Daoy (cell line): Measurements from ENCODE around the gene PRKAG3. TPM values are rescaled to one million over a fixed set of nuclear protein-coding genes. Genes with fewer than 3 reads are reported as not detected.
"Not testable (repeated sequence)": the region's sequence is repeated elsewhere in the genome, so short reads cannot be mapped to it uniquely, and the experiment has no call there.

ENCODE experiments used
- DNase-seq: peaks from one replicate; pipeline ENCODE4 v3.0.0-alpha.2; 2015; ENCODE audit warnings: low read depth
- total RNA-seq: library from RNA; depleted of rRNA; stranded (reverse); fragments of >200 nt; shearing (Covaris generic); gene quantifications from 2 replicates; pipeline ENCODE4 v1.2.3, GENCODE V29; 2014; rRNA removed

PRKAG3 gene
- total RNA-seq, 1 experiment from 2014 or later, result not detected

DNA sequence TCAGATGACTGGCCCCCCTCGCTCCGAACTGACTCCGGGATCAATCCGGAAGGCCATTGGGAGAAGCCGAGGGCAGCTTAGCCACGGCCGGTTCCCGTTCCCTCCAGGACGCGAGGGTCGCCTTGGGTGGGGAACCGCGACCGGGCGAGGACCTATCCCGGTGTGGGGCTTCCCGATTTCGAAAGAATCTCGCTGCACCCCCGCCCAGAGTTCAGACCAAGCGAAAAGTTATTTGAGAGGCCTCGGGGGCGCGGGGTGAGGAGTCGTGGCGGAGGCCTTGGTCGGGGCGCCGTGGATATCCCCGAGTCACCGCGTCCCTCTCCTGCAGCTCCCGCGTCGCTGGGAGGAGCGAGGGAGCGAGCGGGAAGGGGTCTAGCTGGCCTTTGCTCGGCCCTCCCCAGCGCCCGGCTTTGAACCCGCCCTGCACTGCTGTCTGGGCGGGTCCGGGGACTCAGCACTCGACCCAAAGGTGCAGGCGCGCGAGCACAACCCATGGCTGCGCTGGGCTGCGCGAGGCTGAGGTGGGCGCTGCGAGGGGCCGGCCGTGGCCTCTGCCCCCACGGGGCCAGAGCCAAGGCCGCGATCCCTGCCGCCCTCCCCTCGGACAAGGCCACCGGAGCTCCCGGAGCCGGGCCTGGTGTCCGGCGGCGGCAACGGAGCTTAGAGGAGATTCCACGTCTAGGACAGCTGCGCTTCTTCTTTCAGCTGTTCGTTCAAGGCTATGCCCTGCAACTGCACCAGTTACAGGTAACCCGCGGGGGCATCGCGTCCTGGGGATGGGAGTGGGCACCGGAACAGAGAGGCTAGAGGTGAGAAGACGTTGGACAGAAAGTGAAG, 49.7 kb downstream of the PRKAG3 start, which contains the start of gene CYP27A1:
TSS of gene CYP27A1 (plus strand) at position 457 of the 837 bp plus-strand sequence. CDS start at position 493, 36 bp downstream.
- no peak for DNase-seq

DNA sequence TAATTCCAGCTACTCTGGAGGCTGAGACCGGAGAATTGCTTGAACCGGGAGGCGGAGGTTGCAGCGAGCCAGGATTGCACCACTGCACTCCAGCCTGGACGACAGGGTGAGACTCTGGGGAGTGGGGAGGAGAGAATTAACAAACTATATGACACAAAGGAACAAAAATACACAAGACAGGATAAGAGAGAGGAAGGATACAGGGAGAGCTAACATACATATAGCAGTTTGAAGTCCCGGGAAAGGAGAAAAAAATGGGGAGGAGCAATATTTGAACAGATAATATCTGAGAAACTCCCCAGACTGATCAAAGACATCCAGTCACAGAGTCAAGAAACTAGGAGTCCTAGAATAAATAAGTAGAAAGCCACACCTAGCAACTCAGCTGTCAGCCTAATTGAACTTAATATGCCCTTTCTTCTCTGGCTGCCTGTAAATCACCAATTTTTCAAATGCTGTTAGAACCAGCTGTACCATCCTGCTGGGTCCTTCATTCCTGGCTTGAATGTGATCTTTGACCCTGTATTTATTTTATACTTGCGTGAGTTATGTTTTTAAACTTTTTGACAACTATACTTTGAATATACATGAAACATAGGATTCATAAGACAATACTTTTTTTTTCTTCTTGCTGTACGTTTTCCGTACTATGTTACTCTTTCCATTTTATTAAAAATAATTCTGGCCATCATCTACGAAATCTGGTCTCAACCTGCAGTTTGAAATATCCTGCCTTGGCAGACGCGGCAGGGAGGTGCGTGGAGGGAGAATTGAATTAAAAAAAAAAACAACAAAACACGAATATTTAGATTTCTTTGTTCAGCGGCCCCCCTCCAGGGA, 50.5 kb downstream of the PRKAG3 start:
- no peak for DNase-seq

DNA sequence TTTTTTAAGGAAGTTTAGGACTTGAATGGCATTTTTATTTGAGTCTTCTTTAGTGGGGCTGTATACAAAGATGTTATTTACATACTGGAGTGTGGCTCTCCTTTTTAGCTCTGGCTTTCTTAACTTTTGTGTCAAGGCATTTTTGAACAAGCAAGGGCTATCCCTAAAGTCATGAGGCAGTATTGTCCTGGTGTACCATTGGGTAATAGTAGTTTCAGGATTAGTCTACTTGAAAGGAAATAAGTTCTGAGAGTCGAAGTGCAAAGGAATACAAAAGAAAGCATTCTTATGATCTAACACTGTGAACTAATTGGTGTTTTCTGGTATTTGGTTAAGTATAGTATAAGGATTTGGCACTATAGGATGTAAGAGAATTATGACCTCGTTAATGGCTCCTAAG, 51.6 kb downstream of the PRKAG3 start:
- no peak for DNase-seq

DNA sequence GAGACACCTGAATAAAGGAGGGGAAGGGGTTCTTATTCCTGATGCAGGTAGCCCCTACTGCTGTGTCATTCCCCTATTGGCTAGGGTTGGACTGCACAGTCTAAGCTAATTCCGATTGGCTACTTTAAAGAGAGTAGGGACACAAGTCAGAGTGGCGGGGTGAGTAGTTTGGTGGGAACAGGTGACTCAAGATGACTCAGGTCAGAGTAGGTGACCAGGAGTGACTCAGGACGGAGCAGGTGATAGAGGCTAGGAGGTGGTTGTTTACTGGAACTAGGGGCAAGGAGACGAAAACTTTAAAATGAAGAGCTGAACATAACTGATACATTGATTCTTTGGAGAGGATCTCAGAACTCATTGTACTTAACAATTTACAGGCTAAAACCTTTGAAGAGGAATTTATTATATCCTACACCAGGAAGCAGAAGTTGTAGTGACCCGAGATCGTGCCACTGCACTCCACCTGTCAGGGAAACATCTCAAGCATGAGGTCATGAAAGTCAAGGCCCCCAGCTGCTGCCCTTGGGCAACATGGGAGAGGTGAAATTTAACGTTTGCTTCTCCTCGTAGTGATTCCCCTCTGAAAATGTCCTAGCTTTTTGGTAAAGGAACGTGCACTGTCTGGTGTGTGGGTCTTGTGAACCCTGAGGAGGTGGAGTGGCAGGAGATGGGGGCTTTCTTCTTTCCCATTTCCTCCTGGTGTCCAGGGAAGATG, 54.2 kb downstream of the PRKAG3 start:
- DNase-seq, result no peak

DNA sequence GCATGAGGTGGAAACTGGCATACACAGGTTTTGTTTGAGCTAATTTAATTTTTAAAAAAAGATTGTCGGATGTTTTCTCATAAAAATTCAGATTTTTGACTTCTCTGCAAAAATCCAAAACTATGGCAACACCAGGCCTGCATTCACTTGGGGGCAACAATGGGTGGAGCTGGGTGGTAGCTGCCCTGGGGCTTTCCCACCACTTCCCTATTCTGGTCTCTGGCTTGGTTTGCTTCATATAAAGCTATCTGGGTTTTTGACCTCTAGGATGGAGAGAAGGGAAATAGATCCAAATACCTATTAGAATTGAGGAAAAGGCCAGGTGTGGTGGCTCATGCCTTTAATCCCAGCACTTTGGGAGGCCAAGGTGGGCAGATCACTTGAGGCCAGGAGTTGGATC, 55.1 kb downstream of the PRKAG3 start:
- no peak for DNase-seq

DNA sequence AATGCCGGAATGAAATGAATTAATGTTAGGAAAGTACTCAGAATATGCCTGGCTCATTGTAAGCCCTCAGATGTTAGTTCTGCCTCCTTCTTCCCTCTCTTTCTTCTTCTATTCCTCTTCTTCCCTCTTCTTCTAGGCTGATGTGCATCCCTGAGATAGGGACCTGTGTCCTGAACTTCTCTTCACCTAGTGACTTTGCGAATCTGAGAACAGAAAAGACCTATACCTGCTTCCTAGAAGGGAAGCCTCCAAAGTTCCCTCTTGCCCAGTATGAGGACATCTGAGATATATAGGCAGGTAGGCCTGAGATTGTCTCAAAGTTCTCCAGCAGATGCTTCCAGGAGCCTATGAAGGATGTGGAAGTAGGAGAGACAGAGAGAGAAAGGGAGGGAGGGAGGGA, 57.7 kb downstream of the PRKAG3 start:
- DNase-seq, result no peak

DNA sequence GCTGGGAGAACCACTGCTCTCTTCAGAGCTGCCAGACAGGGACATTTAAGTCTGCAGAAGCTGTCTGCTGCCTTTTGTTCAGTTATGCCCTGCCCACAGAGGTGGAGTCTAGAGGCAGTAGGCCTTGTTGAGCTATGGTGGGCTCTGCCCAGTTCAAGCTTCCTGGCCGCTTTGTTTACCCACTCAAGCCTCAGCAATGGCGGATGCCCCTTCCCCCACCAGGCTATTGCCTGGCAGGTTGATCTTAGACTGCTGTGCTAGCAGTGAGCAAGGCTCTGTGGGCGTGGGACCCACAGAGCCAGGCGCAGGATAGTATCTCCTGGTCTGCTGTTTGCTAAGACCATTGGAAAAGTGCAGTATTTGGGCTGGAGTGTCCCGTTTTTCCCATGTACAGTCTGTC, 58.8 kb downstream of the PRKAG3 start:
- not testable (repeated sequence) for DNase-seq

Other genes starting within 250 kb of the PRKAG3 start
- 0.06 TPM in 1 of 2 replicates, not detected in the other for gene PLCD4, start 223.9 kb downstream of the PRKAG3 start, total RNA-seq
- 7.3 and 7.6 TPM in 2 replicates for gene ZNF142, start 172.2 kb downstream of the PRKAG3 start, total RNA-seq
- 53.3 and 59.9 TPM in 2 replicates for gene BCS1L, start 172.1 kb downstream of the PRKAG3 start, total RNA-seq
- gene RNF25, start 159.8 kb downstream of the PRKAG3 start, total RNA-seq, result 42.3 and 54.7 TPM in 2 replicates
- 13.9 and 28.7 TPM in 2 replicates for gene STK36, start 159.7 kb downstream of the PRKAG3 start, total RNA-seq
- gene TTLL4, start 121.0 kb downstream of the PRKAG3 start, total RNA-seq, result 13.7 and 15.4 TPM in 2 replicates
- 0.77 and 0.80 TPM in 2 replicates for gene CYP27A1, start 49.7 kb downstream of the PRKAG3 start, total RNA-seq
- gene WNT6, start 28.0 kb upstream of the PRKAG3 start, total RNA-seq, result 0.23 TPM in 1 of 2 replicates, not detected in the other
- gene WNT10A, start 49.0 kb upstream of the PRKAG3 start, total RNA-seq, result 0.11 and 0.12 TPM in 2 replicates
- gene CDK5R2, start 127.9 kb upstream of the PRKAG3 start, total RNA-seq, result 0.06 TPM in 1 of 2 replicates, not detected in the other
- 0.34 TPM in 1 of 2 replicates, not detected in the other for gene FEV, start 153.4 kb upstream of the PRKAG3 start, total RNA-seq
- gene CRYBA2, start 161.6 kb upstream of the PRKAG3 start, total RNA-seq, result 2.2 and 4.3 TPM in 2 replicates
- 0.11 TPM in 1 of 2 replicates, not detected in the other for gene CFAP65, start 209.7 kb upstream of the PRKAG3 start, total RNA-seq
- not detected in 2 replicates for gene IHH, start 229.1 kb upstream of the PRKAG3 start, total RNA-seq